ENCODE measurements around the gene PRDM16. TPM values are rescaled to one million over a fixed set of nuclear protein-coding genes. Genes with fewer than 3 reads are reported as not detected.

The PRDM16 gene
- total and polyA plus RNA-seq, 2 donors (not counting 1 experiment from before 2014, with no cell fraction given), result 0.03 to 0.12 TPM

DNA sequence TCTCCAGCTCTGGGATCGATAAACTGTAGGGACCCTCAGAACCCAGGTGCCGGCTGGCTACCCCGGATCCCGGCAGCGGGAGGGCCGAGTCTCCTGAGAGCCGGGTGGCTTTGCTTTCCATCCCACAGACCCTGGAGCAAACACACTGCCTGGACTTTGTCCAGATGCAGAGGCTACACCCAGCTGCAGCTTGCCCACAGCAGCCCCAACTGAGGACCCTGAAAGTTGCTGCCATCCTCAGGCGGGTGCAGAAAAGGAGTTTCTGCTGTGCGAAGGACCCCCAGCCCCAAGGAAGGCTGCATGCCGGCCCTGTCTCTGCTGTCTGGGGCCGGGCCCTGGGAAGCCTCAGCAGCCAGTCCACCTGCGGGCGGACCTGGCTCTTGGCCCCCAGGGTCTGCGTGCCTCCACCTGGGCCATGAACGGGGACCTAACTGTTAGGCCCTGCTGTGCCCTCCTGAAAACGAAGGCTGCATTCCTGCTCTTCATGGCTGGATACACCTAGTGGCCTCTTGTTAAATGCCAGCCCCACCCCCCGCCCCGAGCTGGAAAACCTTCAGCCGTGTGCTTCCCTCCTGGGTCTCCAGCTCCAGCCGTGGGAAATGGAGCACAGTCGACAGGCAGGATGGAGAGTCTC, 287.9 kb downstream of the PRDM16 start:
- TF ChIP-seq EZH2 (IDR thresholded peaks at IDR 0.05; ENCODE audit: borderline replicate concordance, insufficient read depth, low read depth, low read length, poor library complexity, severe bottlenecking), result no peak
- TF ChIP-seq, protein P1, sequence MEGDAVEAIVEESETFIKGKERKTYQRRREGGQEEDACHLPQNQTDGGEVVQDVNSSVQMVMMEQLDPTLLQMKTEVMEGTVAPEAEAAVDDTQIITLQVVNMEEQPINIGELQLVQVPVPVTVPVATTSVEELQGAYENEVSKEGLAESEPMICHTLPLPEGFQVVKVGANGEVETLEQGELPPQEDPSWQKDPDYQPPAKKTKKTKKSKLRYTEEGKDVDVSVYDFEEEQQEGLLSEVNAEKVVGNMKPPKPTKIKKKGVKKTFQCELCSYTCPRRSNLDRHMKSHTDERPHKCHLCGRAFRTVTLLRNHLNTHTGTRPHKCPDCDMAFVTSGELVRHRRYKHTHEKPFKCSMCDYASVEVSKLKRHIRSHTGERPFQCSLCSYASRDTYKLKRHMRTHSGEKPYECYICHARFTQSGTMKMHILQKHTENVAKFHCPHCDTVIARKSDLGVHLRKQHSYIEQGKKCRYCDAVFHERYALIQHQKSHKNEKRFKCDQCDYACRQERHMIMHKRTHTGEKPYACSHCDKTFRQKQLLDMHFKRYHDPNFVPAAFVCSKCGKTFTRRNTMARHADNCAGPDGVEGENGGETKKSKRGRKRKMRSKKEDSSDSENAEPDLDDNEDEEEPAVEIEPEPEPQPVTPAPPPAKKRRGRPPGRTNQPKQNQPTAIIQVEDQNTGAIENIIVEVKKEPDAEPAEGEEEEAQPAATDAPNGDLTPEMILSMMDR (IDR thresholded peaks at IDR 0.05), result no peak
- no peaks in the 10 kb centered on the region for H3K9me3 ChIP-seq (ENCODE audit: control extremely low read depth in 1 of 3, control insufficient read depth in 2 of 3, insufficient read depth in 1 of 3, low read length in 2 of 3)
- DNase-seq (no peak), ATAC-seq (ENCODE audit: low read depth) (no peak)
- Mint-ChIP-seq H3K27ac (no peak overlapping the region), H3K4me3 (no peak overlapping the region), H3K4me1 (no peaks in the 10 kb centered on the region), H3K27me3 (peaks cover 7% of the 10 kb centered on the region), H3K9me3 (ENCODE audit: insufficient read depth) (no peaks in the 10 kb centered on the region)
- no peak overlapping the region for H3K4me3 ChIP-seq (ENCODE audit: control extremely low read depth in 1 of 5, extremely low read depth in 1 of 5, insufficient read depth in 1 of 5, low read depth in 2 of 5, low read length in 4 of 5)
- H2AFZ ChIP-seq (ENCODE audit: insufficient read depth, low read depth, low read length, poor library complexity, severe bottlenecking), result no peak overlapping the region
- intact Hi-C loops (cut with micrococcal nuclease), result no loop called here
- H3K36me3 ChIP-seq (replicated peaks in 1 of 2; ENCODE audit: control extremely low read depth in 1 of 2, control insufficient read depth in 1 of 2, extremely low read depth in 1 of 2, insufficient read depth in 2 of 2, low read length in 1 of 2), result no peaks in the 10 kb centered on the region
- ChIA-PET CTCF (no interaction called here), POLR2A (no interaction called here)
- no peak overlapping the region for H3K9ac ChIP-seq (ENCODE audit: low read length)
- H3K27me3 ChIP-seq (replicated peaks in 1 of 4; ENCODE audit: control extremely low read depth in 1 of 4, control insufficient read depth in 3 of 4, insufficient read depth in 4 of 4, low read length in 3 of 4), result peaks cover 0 to 4% (median 0%) of the 10 kb centered on the region in 4 experiments
- no peaks in the 10 kb centered on the region for H3K4me1 ChIP-seq (ENCODE audit: control insufficient read depth in 2 of 2, insufficient read depth in 2 of 2, low read length in 2 of 2)
- no peaks in the 10 kb centered on the region for H4K20me1 ChIP-seq (ENCODE audit: control insufficient read depth, insufficient read depth, low read length, poor library complexity, severe bottlenecking)
- WGBS (ENCODE audit: insufficient coverage), result 92% methylated on average over 21 of the region's 21 CpGs
- H3K27ac ChIP-seq (ENCODE audit: low read length in 2 of 2), result no peak overlapping the region
- no peak overlapping the region for H3K4me2 ChIP-seq (replicated peaks; ENCODE audit: low read depth, low read length, poor library complexity, severe bottlenecking)
- no peaks in the 10 kb centered on the region for H3K79me2 ChIP-seq (ENCODE audit: control insufficient read depth, insufficient read depth, low read length)

DNA sequence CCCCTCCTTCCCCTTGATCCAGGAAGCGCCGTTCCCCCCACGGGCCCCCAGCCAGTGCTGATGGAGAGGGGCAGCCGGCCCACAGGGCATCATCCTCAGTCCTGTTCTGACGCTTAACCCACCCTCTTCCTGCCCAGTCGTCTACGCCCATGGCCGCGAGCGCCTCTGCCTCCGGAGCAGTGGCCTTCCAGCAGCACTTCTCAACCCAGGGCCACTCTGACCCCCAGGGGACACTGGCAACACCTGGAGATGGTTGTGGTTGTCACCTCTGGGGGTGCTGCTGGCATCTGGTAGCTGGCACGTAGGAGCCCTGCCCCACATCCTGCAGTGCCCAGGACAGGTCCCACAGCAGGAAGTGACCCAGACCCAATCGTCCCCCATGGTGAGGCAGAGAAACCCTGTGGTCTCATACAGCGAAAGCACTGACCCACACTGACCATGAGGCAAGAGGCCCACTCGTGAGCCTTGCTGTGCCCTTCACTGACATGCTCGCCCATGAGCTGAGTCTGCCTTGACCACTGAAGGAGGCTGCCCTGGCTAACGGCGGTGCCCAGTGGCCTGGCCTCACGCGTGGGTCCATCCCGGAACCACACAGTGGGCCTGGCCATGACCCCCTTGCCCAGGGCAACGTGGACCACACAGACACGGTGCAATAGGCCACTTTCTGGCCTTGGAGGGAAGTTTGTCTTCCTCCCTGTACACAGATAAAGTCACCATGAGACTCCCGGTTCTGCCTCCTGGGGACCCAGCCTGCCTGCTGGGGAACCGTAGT, 288.7 kb downstream of the PRDM16 start:
- POLR2A ChIA-PET, result no interaction called here
- no peaks in the 10 kb centered on the region for H4K20me1 ChIP-seq (ENCODE audit: control insufficient read depth, insufficient read depth, low read length, poor library complexity, severe bottlenecking)
- H3K9me3 Mint-ChIP-seq (ENCODE audit: insufficient read depth), result no peaks in the 10 kb centered on the region
- CTCF ChIA-PET, result no interaction called here
- H3K4me2 ChIP-seq (replicated peaks; ENCODE audit: low read depth, low read length, poor library complexity, severe bottlenecking), result no peak overlapping the region
- no peaks in the 10 kb centered on the region for H3K79me2 ChIP-seq (ENCODE audit: control insufficient read depth, insufficient read depth, low read length)
- no peak overlapping the region for H3K4me3 ChIP-seq (ENCODE audit: control extremely low read depth in 1 of 5, extremely low read depth in 1 of 5, insufficient read depth in 1 of 5, low read depth in 2 of 5, low read length in 4 of 5)
- intact Hi-C loops (cut with micrococcal nuclease), result no loop called here
- H2AFZ ChIP-seq (ENCODE audit: insufficient read depth, low read depth, low read length, poor library complexity, severe bottlenecking), result no peak overlapping the region
- no peak for ATAC-seq (ENCODE audit: low read depth)
- TF ChIP-seq EZH2 (IDR thresholded peaks at IDR 0.05; ENCODE audit: borderline replicate concordance, insufficient read depth, low read depth, low read length, poor library complexity, severe bottlenecking), result no peak
- TF ChIP-seq, protein P1 (IDR thresholded peaks at IDR 0.05), result no peak
- 71% methylated on average over 19 of the region's 25 CpGs for WGBS (ENCODE audit: insufficient coverage)
- H3K4me1 Mint-ChIP-seq, result no peaks in the 10 kb centered on the region
- no peak overlapping the region for H3K27ac Mint-ChIP-seq
- peaks cover 0 to 4% (median 0%) of the 10 kb centered on the region in 4 experiments for H3K27me3 ChIP-seq (replicated peaks in 1 of 4; ENCODE audit: control extremely low read depth in 1 of 4, control insufficient read depth in 3 of 4, insufficient read depth in 4 of 4, low read length in 3 of 4)
- no peak overlapping the region for H3K4me3 Mint-ChIP-seq
- no peaks in the 10 kb centered on the region for H3K9me3 ChIP-seq (ENCODE audit: control extremely low read depth in 1 of 3, control insufficient read depth in 2 of 3, insufficient read depth in 1 of 3, low read length in 2 of 3)
- no peaks in the 10 kb centered on the region for H3K4me1 ChIP-seq (ENCODE audit: control insufficient read depth in 2 of 2, insufficient read depth in 2 of 2, low read length in 2 of 2)
- peaks cover 4% of the 10 kb centered on the region for H3K27me3 Mint-ChIP-seq
- no peak overlapping the region for H3K27ac ChIP-seq (ENCODE audit: low read length in 2 of 2)
- no peak for DNase-seq
- no peaks in the 10 kb centered on the region for H3K36me3 ChIP-seq (replicated peaks in 1 of 2; ENCODE audit: control extremely low read depth in 1 of 2, control insufficient read depth in 1 of 2, extremely low read depth in 1 of 2, insufficient read depth in 2 of 2, low read length in 1 of 2)
- no peak overlapping the region for H3K9ac ChIP-seq (ENCODE audit: low read length)
